Osteoblast (primary cell): Measurements from ENCODE around the gene ADNP2. TPM values are rescaled to one million over a fixed set of nuclear protein-coding genes. Genes with fewer than 3 reads are reported as not detected.

Experiments used
- DNase-seq: peaks from one replicate; pipeline ENCODE4 v3.0.0; 2011; ENCODE audit warnings: low spot score, mixed read lengths; ENCODE audit not compliant: insufficient read length; ENCODE audit errors: missing footprints
- H2AFZ ChIP-seq: 2 replicates; pipeline ENCODE4 v1.6.0; 2011; ENCODE audit warnings: mild to moderate bottlenecking, low read length
- H3K27ac ChIP-seq: 2 replicates; pipeline ENCODE4 v1.5.1; 2011; ENCODE audit warnings: mild to moderate bottlenecking, low read depth, low read length, moderate library complexity
- H3K27me3 ChIP-seq: 2 replicates; pipeline ENCODE4 v1.6.0; 2012; ENCODE audit warnings: mild to moderate bottlenecking, control low read depth, inconsistent platforms, low read length, moderate library complexity; ENCODE audit not compliant: insufficient read depth
- H3K36me3 ChIP-seq: 2 replicates; pipeline ENCODE4 v1.5.1; 2011; ENCODE audit warnings: mild to moderate bottlenecking, low read length, control low read depth, moderate library complexity; ENCODE audit not compliant: insufficient read depth
- H3K4me1 ChIP-seq: 2 replicates; pipeline ENCODE4 v1.5.1; 2011; ENCODE audit warnings: mild to moderate bottlenecking, low read length, control low read depth, moderate library complexity; ENCODE audit not compliant: insufficient read depth
- H3K4me2 ChIP-seq: 2 replicates; pipeline ENCODE4 v1.6.0; 2011; ENCODE audit warnings: mild to moderate bottlenecking, low read length; ENCODE audit not compliant: insufficient read depth
- H3K4me3 ChIP-seq: fragments of 200-600 bp; sonication (generic); 3 replicates; pipeline ENCODE4 v1.5.1; 2012; ENCODE audit warnings: mild to moderate bottlenecking, low read length, inconsistent platforms; ENCODE audit not compliant: insufficient read depth
- H3K79me2 ChIP-seq: 2 replicates; pipeline ENCODE4 v1.6.0; 2012; ENCODE audit warnings: mild to moderate bottlenecking, low read length, control low read depth, inconsistent platforms; ENCODE audit not compliant: insufficient read depth
- H3K9me3 ChIP-seq: 2 replicates; pipeline ENCODE4 v1.5.1; 2011; ENCODE audit warnings: low read depth, low read length, control low read depth
- H4K20me1 ChIP-seq: 2 replicates; pipeline ENCODE4 v1.6.0; 2012; ENCODE audit warnings: mild to moderate bottlenecking, low read length, control low read depth; ENCODE audit not compliant: insufficient read depth
- total RNA-seq: library from RNA; depleted of rRNA; stranded (reverse); fragments of >200 nt; gene quantifications from 2 replicates; pipeline ENCODE4 v1.2.3, GENCODE V29; 2012
- TF ChIP-seq, protein P1 (sequence below): IDR thresholded peaks from 2 replicates; pipeline ENCODE4 v1.5.1; 2011; ENCODE audit warnings: mild to moderate bottlenecking, low read depth, low read length, moderate library complexity; ENCODE audit errors: extremely low read depth

Gene ADNP2
- total RNA-seq, 1 donor: 22.1 TPM

DNA sequence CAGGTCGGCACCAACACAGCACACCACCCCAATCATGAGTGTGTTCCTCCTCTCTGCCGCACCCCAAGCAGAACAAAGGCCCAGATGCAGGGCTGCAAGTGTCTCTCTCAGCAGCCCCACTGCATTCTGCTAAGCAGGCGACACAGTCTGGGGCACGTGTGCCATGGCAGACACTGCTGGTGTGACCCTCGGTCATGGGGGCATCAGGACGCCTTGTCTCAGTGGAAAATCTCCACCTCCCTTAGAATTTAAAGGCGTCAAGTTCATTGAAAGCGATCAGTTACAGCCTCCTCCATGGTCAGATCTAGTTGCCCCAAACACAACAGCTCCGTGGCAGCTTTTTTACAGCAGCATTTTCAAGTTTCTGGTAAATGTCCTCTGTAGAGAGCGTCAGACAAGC is 57.2 kb downstream of the ADNP2 start:
- H3K27ac ChIP-seq: no peak overlapping the region
- H4K20me1 ChIP-seq: no peaks in the 10 kb centered on the region
- TF ChIP-seq, protein P1, sequence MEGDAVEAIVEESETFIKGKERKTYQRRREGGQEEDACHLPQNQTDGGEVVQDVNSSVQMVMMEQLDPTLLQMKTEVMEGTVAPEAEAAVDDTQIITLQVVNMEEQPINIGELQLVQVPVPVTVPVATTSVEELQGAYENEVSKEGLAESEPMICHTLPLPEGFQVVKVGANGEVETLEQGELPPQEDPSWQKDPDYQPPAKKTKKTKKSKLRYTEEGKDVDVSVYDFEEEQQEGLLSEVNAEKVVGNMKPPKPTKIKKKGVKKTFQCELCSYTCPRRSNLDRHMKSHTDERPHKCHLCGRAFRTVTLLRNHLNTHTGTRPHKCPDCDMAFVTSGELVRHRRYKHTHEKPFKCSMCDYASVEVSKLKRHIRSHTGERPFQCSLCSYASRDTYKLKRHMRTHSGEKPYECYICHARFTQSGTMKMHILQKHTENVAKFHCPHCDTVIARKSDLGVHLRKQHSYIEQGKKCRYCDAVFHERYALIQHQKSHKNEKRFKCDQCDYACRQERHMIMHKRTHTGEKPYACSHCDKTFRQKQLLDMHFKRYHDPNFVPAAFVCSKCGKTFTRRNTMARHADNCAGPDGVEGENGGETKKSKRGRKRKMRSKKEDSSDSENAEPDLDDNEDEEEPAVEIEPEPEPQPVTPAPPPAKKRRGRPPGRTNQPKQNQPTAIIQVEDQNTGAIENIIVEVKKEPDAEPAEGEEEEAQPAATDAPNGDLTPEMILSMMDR: no peak
- no peak overlapping the region for H3K4me3 ChIP-seq
- no peaks in the 10 kb centered on the region for H3K79me2 ChIP-seq
- H3K4me2 ChIP-seq: no peak overlapping the region
- peak; percentile 52 for DNase-seq
- H2AFZ ChIP-seq: no peak overlapping the region
- no peaks in the 10 kb centered on the region for H3K36me3 ChIP-seq
- no peaks in the 10 kb centered on the region for H3K9me3 ChIP-seq
- H3K27me3 ChIP-seq: no peaks in the 10 kb centered on the region
- no peaks in the 10 kb centered on the region for H3K4me1 ChIP-seq

DNA sequence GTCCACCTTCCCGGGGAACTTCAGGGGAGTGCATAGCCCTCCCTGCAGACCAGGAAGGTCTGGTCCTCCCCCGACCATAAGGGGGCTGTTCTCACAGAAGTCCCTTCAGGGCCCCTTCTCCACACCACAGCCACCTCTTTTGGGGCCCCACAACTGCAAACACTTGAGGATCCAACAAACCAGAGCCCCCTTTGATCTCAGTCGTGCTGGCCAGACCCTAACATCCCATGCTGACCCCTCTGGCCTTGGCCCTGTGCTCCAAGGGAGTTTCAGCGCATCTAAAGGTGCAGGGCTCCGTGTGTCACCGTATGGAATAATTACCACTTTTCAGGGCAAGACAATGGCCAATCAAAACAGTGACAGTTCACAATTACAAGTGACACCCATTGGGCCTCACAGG is 57.7 kb downstream of the ADNP2 start:
- TF ChIP-seq, protein P1: no peak
- no peaks in the 10 kb centered on the region for H4K20me1 ChIP-seq

DNA sequence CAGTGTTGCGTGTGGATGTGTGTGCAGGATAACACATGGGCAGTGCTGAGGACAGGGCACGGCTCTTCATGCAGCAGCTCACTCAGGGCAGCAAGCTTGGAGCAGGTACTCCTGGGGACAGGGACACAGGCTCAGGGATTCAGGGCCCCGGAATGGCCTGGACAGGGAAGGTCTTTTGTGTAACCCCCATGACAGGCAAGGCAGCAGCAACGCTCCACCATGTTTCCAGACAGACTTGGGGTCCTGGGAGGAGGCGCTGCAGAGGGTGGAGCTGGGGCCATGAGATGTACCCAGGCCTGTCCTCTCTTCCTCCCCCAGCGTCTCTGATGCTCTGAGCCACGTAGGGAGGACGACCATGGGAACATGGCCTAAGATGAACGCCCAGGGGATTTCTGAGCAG is 58.3 kb downstream of the ADNP2 start:
- no peak overlapping the region for H3K4me2 ChIP-seq
- H3K36me3 ChIP-seq: no peaks in the 10 kb centered on the region
- H3K27ac ChIP-seq: no peak overlapping the region
- no peaks in the 10 kb centered on the region for H3K79me2 ChIP-seq
- TF ChIP-seq, protein P1: no peak
- H2AFZ ChIP-seq: no peak overlapping the region
- no peak overlapping the region for H3K4me3 ChIP-seq
- H3K4me1 ChIP-seq: peaks cover 6% of the 10 kb centered on the region
- no peaks in the 10 kb centered on the region for H3K27me3 ChIP-seq
- no peaks in the 10 kb centered on the region for H4K20me1 ChIP-seq
- no peaks in the 10 kb centered on the region for H3K9me3 ChIP-seq
- DNase-seq: no peak

More for the DNA sequence above, 57.7 kb downstream of the ADNP2 start:
- DNase-seq: peak; percentile 62
- Histone ChIP-seq H3K36me3 (no peaks in the 10 kb centered on the region), H3K27ac (no peak overlapping the region), H3K4me1 (peaks cover 5% of the 10 kb centered on the region), H3K4me3 (no peak overlapping the region), H3K4me2 (no peak overlapping the region), H2AFZ (no peak overlapping the region), H3K9me3 (no peaks in the 10 kb centered on the region), H3K27me3 (no peaks in the 10 kb centered on the region), H3K79me2 (no peaks in the 10 kb centered on the region)

DNA sequence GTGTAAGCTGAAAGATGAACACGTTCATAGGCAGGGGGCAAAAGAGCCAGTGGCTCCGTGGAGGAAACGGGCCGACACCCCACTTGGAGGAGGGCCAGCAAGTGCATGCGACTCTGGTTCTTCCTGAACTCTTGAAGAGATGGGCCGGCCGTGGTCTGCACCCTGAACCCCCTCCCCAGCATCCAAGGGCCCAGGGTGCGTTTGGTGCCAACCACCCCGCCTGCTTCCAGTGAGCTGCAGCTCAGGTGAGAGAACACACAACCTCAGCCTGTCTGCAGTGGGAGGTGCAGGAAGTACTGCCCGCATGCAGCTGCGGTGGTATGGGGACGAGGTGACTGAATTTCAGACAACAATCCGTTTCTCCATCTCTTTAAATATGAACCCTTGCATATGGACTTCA is 58.9 kb downstream of the ADNP2 start:
- no peak overlapping the region for H3K4me2 ChIP-seq
- H3K9me3 ChIP-seq: no peaks in the 10 kb centered on the region
- no peaks in the 10 kb centered on the region for H4K20me1 ChIP-seq
- H3K4me1 ChIP-seq: peaks cover 6% of the 10 kb centered on the region
- H2AFZ ChIP-seq: no peak overlapping the region
- TF ChIP-seq, protein P1: no peak
- no peak overlapping the region for H3K4me3 ChIP-seq
- peak; percentile 46 for DNase-seq
- H3K27me3 ChIP-seq: no peaks in the 10 kb centered on the region
- no peaks in the 10 kb centered on the region for H3K79me2 ChIP-seq
- H3K27ac ChIP-seq: no peak overlapping the region
- H3K36me3 ChIP-seq: no peaks in the 10 kb centered on the region
